ENCODE data around the gene MEF2A. TPM values are rescaled to one million over a fixed set of nuclear protein-coding genes. Genes with fewer than 3 reads are reported as not detected.

Gene MEF2A
- total RNA-seq, 1 donor from 2014 or later = 86.8 TPM

GRCh38 chr15:99716540-99717095, 150.8 kb downstream of the MEF2A start:
- Histone ChIP-seq H3K36me3 (peaks cover 37% of the 10 kb centered on the region), H3K27me3 (no peaks in the 10 kb centered on the region), H3K4me1 (peaks cover 15% of the 10 kb centered on the region), H3K4me3 (no peak overlapping the region), H3K9me3 (no peaks in the 10 kb centered on the region), H3K27ac (peak overlapping the region; percentile 31)
- intact Hi-C loops (cut with DNase I) = no loop called here
- no peak for TF ChIP-seq CTCF (IDR thresholded peaks at IDR 0.05)
- DNase-seq (no peak), ATAC-seq (no peak)

GRCh38 chr15:99717161-99718009, 151.6 kb downstream of the MEF2A start:
- Histone ChIP-seq H3K4me3 (no peak overlapping the region), H3K4me1 (peaks cover 16% of the 10 kb centered on the region), H3K9me3 (no peaks in the 10 kb centered on the region), H3K36me3 (peaks cover 29% of the 10 kb centered on the region), H3K27me3 (no peaks in the 10 kb centered on the region), H3K27ac (peak overlapping the region; percentile 31)
- intact Hi-C loops (cut with DNase I) = no loop called here
- ATAC-seq (no peak), DNase-seq (no peak)
- no peak for TF ChIP-seq CTCF (IDR thresholded peaks at IDR 0.05)

- Histone ChIP-seq H3K36me3 (peaks cover 20% of the 10 kb centered on the region), H3K27me3 (no peaks in the 10 kb centered on the region), H3K4me1 (peaks cover 16% of the 10 kb centered on the region), H3K27ac (no peak overlapping the region), H3K9me3 (no peaks in the 10 kb centered on the region), H3K4me3 (no peak overlapping the region)
- no peak for ATAC-seq
- DNase-seq = no peak
- TF ChIP-seq CTCF (IDR thresholded peaks at IDR 0.05) = no peak
- intact Hi-C loops (cut with DNase I) = no loop called here
These were observed 152.6 kb downstream of the MEF2A start for GRCh38 chr15:99718421-99718820.

GRCh38 chr15:99719096-99719541, 153.3 kb downstream of the MEF2A start:
- DNase-seq = no peak
- peaks cover 20% of the 10 kb centered on the region for H3K36me3 ChIP-seq
- intact Hi-C loops (cut with DNase I) = no loop called here
- H3K4me3 ChIP-seq = no peak overlapping the region
- no peak overlapping the region for H3K27ac ChIP-seq
- no peak for TF ChIP-seq CTCF (IDR thresholded peaks at IDR 0.05)
- peaks cover 16% of the 10 kb centered on the region for H3K4me1 ChIP-seq
- no peaks in the 10 kb centered on the region for H3K9me3 ChIP-seq
- ATAC-seq = peak; percentile 5
- no peaks in the 10 kb centered on the region for H3K27me3 ChIP-seq

GRCh38 chr15:99720533-99720932, 154.7 kb downstream of the MEF2A start:
- Histone ChIP-seq H3K27ac (no peak overlapping the region), H3K4me3 (no peak overlapping the region), H3K27me3 (no peaks in the 10 kb centered on the region), H3K36me3 (peaks cover 12% of the 10 kb centered on the region), H3K4me1 (peaks cover 16% of the 10 kb centered on the region), H3K9me3 (no peaks in the 10 kb centered on the region)
- DNase-seq (no peak), ATAC-seq (no peak)
- TF ChIP-seq CTCF (IDR thresholded peaks at IDR 0.05) = no peak
- intact Hi-C loops (cut with DNase I) = no loop called here
